GM12878 (cell line): Measurements from ENCODE around the gene HNRNPH1. TPM values are rescaled to one million over a fixed set of nuclear protein-coding genes. Genes with fewer than 3 reads are reported as not detected.
"Not testable (repeated sequence)": the region's sequence is repeated elsewhere in the genome, so short reads cannot be mapped to it uniquely, and the experiment has no call there.

ENCODE experiments used
- ATAC-seq: fragments of 200-7000 bp; cut with Tn5 transposase; 3 replicates; pipeline ENCODE4 v1.9.1; 2020; ENCODE audit warnings: mild to moderate bottlenecking, moderate library complexity
- BruUV-seq: library from RNA; stranded (reverse); fragments of 400-500 nt; replicated peaks from 2 replicates; lab custom pipeline; 2021; lab: Mats Ljungman, UMichigan
- CTCF ChIA-PET: fragments of 300-600 bp; sonication (Branson Sonifier 250); formaldehyde crosslinking; extraction: SDS; loops from one replicate; lab custom pipeline; 2021; ENCODE audit warnings: inconsistent platforms; lab: Yijun Ruan, JAX
- POLR2A ChIA-PET: fragments of 350-600 bp; formaldehyde crosslinking; extraction: SDS; loops from one replicate; lab custom pipeline; 2021; ENCODE audit warnings: inconsistent platforms; lab: Charles Lee
- RAD21 ChIA-PET: fragments of 300-600 bp; sonication (Branson Sonifier 250); formaldehyde crosslinking; loops from one replicate; lab custom pipeline; 2023; ENCODE audit warnings: antibody characterized with exemption; ENCODE audit not compliant: unreplicated experiment; lab: Charles Lee
- SMC1A ChIA-PET: fragments of 300-600 bp; sonication (Branson Sonifier 250); formaldehyde crosslinking; loops from one replicate; lab custom pipeline; 2023; ENCODE audit not compliant: unreplicated experiment, uncharacterized antibody; lab: Charles Lee
- DNase-seq: peaks from one replicate; pipeline ENCODE4 v3.0.0-alpha.2; 2011; ENCODE audit warnings: low read depth, low spot score
- FAIRE-seq: peaks from 3 replicates; lab custom pipeline; 2011; peaks lifted over from hg19 to GRCh38; lab: Jason Lieb, UNC
- H2AFZ ChIP-seq: 2 replicates; pipeline ENCODE4 v1.6.0; 2011; ENCODE audit warnings: low read depth, low read length, control low read depth; ENCODE audit not compliant: control insufficient read depth
- H3K27ac ChIP-seq: 2 replicates; pipeline ENCODE4 v1.5.1; 2011; ENCODE audit warnings: control low read depth; ENCODE audit not compliant: control insufficient read depth, insufficient read depth
- H3K27me3 ChIP-seq, 2 experiments: replicated peaks in 1 of 2; 2 replicates each; pipeline versions ENCODE4 v1.6.0 to v1.6.1; 2011; ENCODE audit warnings: low read length in 1 of 2; ENCODE audit not compliant: control insufficient read depth in 2 of 2, insufficient read depth in 2 of 2
- H3K36me3 ChIP-seq, 2 experiments: 2 replicates each; pipeline ENCODE4 v1.5.1; 2011; ENCODE audit warnings: low read length in 1 of 2; ENCODE audit not compliant: control insufficient read depth in 2 of 2, insufficient read depth in 2 of 2
- H3K4me1 ChIP-seq: 2 replicates; pipeline ENCODE4 v1.6.1; 2011; ENCODE audit warnings: mild to moderate bottlenecking, low read length, moderate library complexity, mixed read lengths; ENCODE audit not compliant: control insufficient read depth, insufficient read depth
- H3K4me2 ChIP-seq: 2 replicates; pipeline ENCODE4 v1.6.0; 2011; ENCODE audit warnings: control low read depth; ENCODE audit not compliant: control insufficient read depth, insufficient read depth
- H3K4me3 ChIP-seq: fragments of 200-600 bp; sonication (generic); 2 replicates; pipeline ENCODE4 v1.5.1; 2016
- H3K79me2 ChIP-seq: 2 replicates; pipeline ENCODE4 v1.6.0; 2011; ENCODE audit warnings: low read length; ENCODE audit not compliant: control insufficient read depth, insufficient read depth
- H3K9ac ChIP-seq: 2 replicates; pipeline ENCODE4 v1.8.0; 2011; ENCODE audit warnings: low read length, control low read depth, mixed read lengths; ENCODE audit not compliant: control insufficient read depth, insufficient read depth
- H3K9me3 ChIP-seq: replicated peaks from 3 replicates; pipeline ENCODE4 v1.5.1; 2011; ENCODE audit warnings: mild to moderate bottlenecking, low read length; ENCODE audit not compliant: control insufficient read depth, insufficient read depth
- H4K20me1 ChIP-seq: 2 replicates; pipeline ENCODE4 v1.6.0; 2011; ENCODE audit not compliant: control insufficient read depth, insufficient read depth
- CBFB ChIP-seq: IDR thresholded peaks from 2 replicates; pipeline ENCODE4 v1.6.1; 2016; ENCODE audit warnings: antibody characterized with exemption, low read depth
- FOXM1 ChIP-seq: IDR thresholded peaks from 2 replicates; pipeline ENCODE4 v1.6.1; 2012; ENCODE audit warnings: low read depth, mild to moderate bottlenecking, inconsistent platforms, low read length, moderate library complexity
- IKZF1 ChIP-seq: fragments of 450-650 bp; conservative IDR thresholded peaks from 2 replicates; pipeline ENCODE4 v1.6.1; 2017; ENCODE audit warnings: antibody characterized with exemption, mild to moderate bottlenecking
- PAX8 ChIP-seq: fragments of 450-650 bp; IDR thresholded peaks from 2 replicates; pipeline ENCODE4 v1.6.1; 2017; ENCODE audit warnings: mild to moderate bottlenecking, moderate library complexity
- REST ChIP-seq: IDR thresholded peaks from 2 replicates; pipeline ENCODE4 v1.6.1; 2012; ENCODE audit warnings: mild to moderate bottlenecking, low read depth, low read length
- ZBTB33 ChIP-seq: fragments of 450-650 bp; IDR thresholded peaks from 2 replicates; pipeline ENCODE4 v1.6.1; 2017; ENCODE audit warnings: mild to moderate bottlenecking
- ZSCAN29 ChIP-seq: fragments of 450-650 bp; IDR thresholded peaks from 2 replicates; pipeline ENCODE4 v1.6.1; 2017; ENCODE audit warnings: mild to moderate bottlenecking, moderate library complexity
- WGBS: methylation state at CpG from one replicate; pipeline ENCODE4 v1.1.6; 2016; ENCODE audit warnings: low lambda C conversion rate; ENCODE audit not compliant: insufficient replicate concordance, insufficient coverage; ENCODE audit errors: missing lambda C conversion rate; 5-methylcytosine and 5-hydroxymethylcytosine counted together
- in situ Hi-C: fragments of 300-500 bp; cut with MboI; formaldehyde crosslinking; loops from 9 replicates; pipeline ENCODE4 v1.14.3; 2018; ENCODE audit warnings: mixed read lengths
- intact Hi-C: fragments of 100-400 bp; cut with micrococcal nuclease; formaldehyde crosslinking; loops from one replicate; pipeline ENCODE4 v1.14.2; 2022; ENCODE audit not compliant: unreplicated experiment
- polyA plus RNA-seq, 11 experiments: library from polyadenylated mRNA; depleted of rRNA in 4 of 11; unstranded in 6 of 11; stranded (reverse) in 5 of 11; fragments of >200 nt; fragmentation: Nextera tagmentation in 4 of 11; fragmentation: Illumina TruSeq in 1 of 11; extraction: Ambion mirVana in 4 of 11; extraction: Trizol in 1 of 11; gene quantifications; 1 replicate in 1 of 11; 2 replicates in 10 of 11; pipeline versions ENCODE4 v1.2.1 to v1.2.3, GENCODE V29; 2011 to 2016; ENCODE audit warnings: inconsistent platforms in 2 of 11, missing spikeins in 2 of 11, low read depth in 1 of 11
- total RNA-seq, 4 experiments: library from RNA; depleted of rRNA in 3 of 4; stranded (reverse); fragments of >200 nt in 3 of 4; fragmentation: Illumina TruSeq in 1 of 4; extraction: Trizol in 1 of 4; gene quantifications; 2 replicates each; pipeline versions ENCODE4 v1.2.1 to v1.2.3, GENCODE V29; 2013 to 2021

The HNRNPH1 gene
- total and polyA plus RNA-seq, 10 of the 15 experiments (the other 5 are each of a cell fraction or from before 2014, with no cell fraction given): 184 to 780 (median 690) TPM

GRCh38 chr5:179633501-179634369, 10.3 kb upstream of the HNRNPH1 start:
- H3K9me3 ChIP-seq, in situ Hi-C loops, H3K79me2 ChIP-seq, H3K4me1 ChIP-seq, H4K20me1 ChIP-seq, FAIRE-seq, BruUV-seq, H3K27me3 ChIP-seq, SMC1A ChIA-PET, H2AFZ ChIP-seq, H3K36me3 ChIP-seq, DNase-seq, intact Hi-C loops, H3K27ac ChIP-seq, H3K9ac ChIP-seq: not testable (repeated sequence)
- ATAC-seq: peak; percentile 85
- ChIA-PET POLR2A (interaction anchor here (0.7 kb wide), 1 partner anchor 9 kb away, joined by 3 read pairs; no protein-coding TSS in a partner anchor), CTCF (interaction anchor here (0.7 to 1.1 kb wide), 3 partner anchors 12 to 22 kb away, joined by 3 to 6 read pairs (median 3); no protein-coding TSS in a partner anchor), RAD21 (interaction anchor here (0.7 kb wide), 1 partner anchor 10 kb away, joined by 3 read pairs; the partner anchor contains the start of gene HNRNPH1)
- peak overlapping the region; percentile 69 for H3K4me2 ChIP-seq
- 78% methylated on average over 19 of the region's 38 CpGs for WGBS
- H3K4me3 ChIP-seq: peak overlapping the region; percentile 53; the same call in 1 of the 2 replicates

- POLR2A ChIA-PET: interaction anchor here (0.6 kb wide), 1 partner anchor 8 kb away, joined by 3 read pairs; no protein-coding TSS in a partner anchor
- in situ Hi-C loops (no loop called here), intact Hi-C loops (loop anchor here (5.0 kb wide), 1 partner anchor 68 kb away; no protein-coding TSS in a partner anchor)
- BruUV-seq: no TSS peak
- H3K4me2 ChIP-seq: peak overlapping the region; percentile 75
- H3K4me1 ChIP-seq: peaks cover 7% of the 10 kb centered on the region
- DNase-seq (no peak), FAIRE-seq (no peak), ATAC-seq (no peak)
- no peaks in the 10 kb centered on the region for H3K9me3 ChIP-seq
- H3K9ac ChIP-seq: peak overlapping the region; percentile 97; the same call in 1 of the 2 replicates
- peaks cover 1 to 19% of the 10 kb centered on the region in 2 experiments for H3K36me3 ChIP-seq
- peak overlapping the region; percentile 79 for H3K4me3 ChIP-seq
- H3K27me3 ChIP-seq: no peaks in the 10 kb centered on the region
- H2AFZ ChIP-seq: peak overlapping the region; percentile 78
- CTCF ChIA-PET: no interaction called here
- 98% methylated on average over 9 of the region's 9 CpGs for WGBS
- RAD21 ChIA-PET: interaction anchor here (0.7 kb wide), 1 partner anchor 9 kb away, joined by 3 read pairs; no protein-coding TSS in a partner anchor
- SMC1A ChIA-PET: no interaction called here
- peak overlapping the region; percentile 98 for H3K27ac ChIP-seq
- H4K20me1 ChIP-seq: peaks cover 9% of the 10 kb centered on the region; the same call in 1 of the 2 replicates
- peaks cover 46% of the 10 kb centered on the region for H3K79me2 ChIP-seq
- TF ChIP-seq IKZF1: no peak
- TF ChIP-seq PAX8: no peak
- no peak for TF ChIP-seq REST
- TF ChIP-seq ZSCAN29: no peak
- TF ChIP-seq FOXM1: no peak
- no peak for TF ChIP-seq ZBTB33
- no peak for TF ChIP-seq CBFB
These were observed 1.4 kb upstream of the HNRNPH1 start for GRCh38 chr5:179624841-179625271.
